Sigmoid colon (tissue), 3 donors: ENCODE data around the gene L3MBTL1.

ENCODE experiments used
- POLR2A ChIP-seq, 2 donors: fragments of 450-650 bp; IDR thresholded peaks; one replicate each; pipeline ENCODE4 v1.6.1; 2016; ENCODE audit warnings: antibody characterized with exemption in 2 of 2, mild to moderate bottlenecking in 2 of 2, moderate library complexity in 2 of 2
- TF ChIP-seq, protein P1 (sequence below), 4 experiments: fragments of 450-650 bp in 3 of 4; fragments of 200-600 bp in 1 of 4; IDR thresholded peaks; one replicate each; pipeline ENCODE4 v1.5.1; 2016 to 2019; ENCODE audit warnings: antibody characterized with exemption in 4 of 4, mild to moderate bottlenecking in 3 of 4, moderate library complexity in 2 of 4

DNA sequence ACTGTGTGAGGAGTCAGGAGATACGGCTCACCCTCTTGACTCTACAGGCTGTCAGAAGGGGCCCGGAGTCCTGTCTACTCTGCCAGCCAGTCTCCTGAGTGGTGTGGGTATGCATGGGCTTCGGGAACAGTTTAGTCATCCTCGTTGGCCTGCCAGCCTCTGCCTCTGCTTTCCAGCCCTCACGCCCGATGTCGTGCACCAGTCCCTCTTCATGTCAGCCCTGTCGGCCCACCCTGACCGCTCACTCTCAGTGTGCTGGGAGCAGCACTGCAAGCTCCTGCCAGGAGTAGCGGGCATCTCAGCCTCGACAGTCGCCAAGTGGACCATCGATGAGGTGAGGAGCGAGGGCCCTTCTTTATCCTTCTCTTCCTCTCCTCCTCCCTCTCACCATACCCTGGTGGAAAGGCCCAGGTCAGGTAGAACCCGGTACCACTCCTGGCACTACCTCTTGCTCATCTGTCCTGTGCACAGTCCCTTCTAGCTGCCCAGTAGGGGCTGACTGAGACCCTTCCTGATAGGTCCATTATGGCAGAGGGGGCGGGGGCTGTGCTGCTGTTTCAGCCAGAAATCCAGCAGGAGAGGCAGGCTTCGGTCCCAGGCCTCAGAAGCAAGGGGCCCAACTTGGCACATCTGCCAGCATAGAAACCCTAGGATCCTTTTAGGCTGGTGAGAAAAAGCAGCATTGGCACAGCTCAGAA, 32.6 kb downstream of the L3MBTL1 start:
- TF ChIP-seq, protein P1, sequence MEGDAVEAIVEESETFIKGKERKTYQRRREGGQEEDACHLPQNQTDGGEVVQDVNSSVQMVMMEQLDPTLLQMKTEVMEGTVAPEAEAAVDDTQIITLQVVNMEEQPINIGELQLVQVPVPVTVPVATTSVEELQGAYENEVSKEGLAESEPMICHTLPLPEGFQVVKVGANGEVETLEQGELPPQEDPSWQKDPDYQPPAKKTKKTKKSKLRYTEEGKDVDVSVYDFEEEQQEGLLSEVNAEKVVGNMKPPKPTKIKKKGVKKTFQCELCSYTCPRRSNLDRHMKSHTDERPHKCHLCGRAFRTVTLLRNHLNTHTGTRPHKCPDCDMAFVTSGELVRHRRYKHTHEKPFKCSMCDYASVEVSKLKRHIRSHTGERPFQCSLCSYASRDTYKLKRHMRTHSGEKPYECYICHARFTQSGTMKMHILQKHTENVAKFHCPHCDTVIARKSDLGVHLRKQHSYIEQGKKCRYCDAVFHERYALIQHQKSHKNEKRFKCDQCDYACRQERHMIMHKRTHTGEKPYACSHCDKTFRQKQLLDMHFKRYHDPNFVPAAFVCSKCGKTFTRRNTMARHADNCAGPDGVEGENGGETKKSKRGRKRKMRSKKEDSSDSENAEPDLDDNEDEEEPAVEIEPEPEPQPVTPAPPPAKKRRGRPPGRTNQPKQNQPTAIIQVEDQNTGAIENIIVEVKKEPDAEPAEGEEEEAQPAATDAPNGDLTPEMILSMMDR (IDR thresholded peaks at IDR 0.05), result no peak
- no peak for TF ChIP-seq POLR2A (IDR thresholded peaks at IDR 0.05)
